GM23338 (cell line): ENCODE results near the gene GALE. TPM values are rescaled to one million over a fixed set of nuclear protein-coding genes. Genes with fewer than 3 reads are reported as not detected.

Experiments used
- ATAC-seq: fragments of 200-7000 bp; cut with Tn5 transposase; 3 replicates; pipeline ENCODE4 v1.9.1; 2020
- DNase-seq: peaks from one replicate; pipeline ENCODE4 v3.0.0-alpha.2; 2015; ENCODE audit warnings: low spot score
- H2AFZ ChIP-seq: fragments of 200-600 bp; sonication (generic); 2 replicates; pipeline ENCODE4 v1.8.0; 2016; ENCODE audit warnings: antibody characterized with exemption, mild to moderate bottlenecking, moderate library complexity
- H3F3A ChIP-seq: fragments of 200-600 bp; sonication (generic); replicated peaks from 2 replicates; pipeline ENCODE4 v1.8.0; 2017; ENCODE audit warnings: antibody characterized with exemption, mixed run types, low read depth
- H3K27ac ChIP-seq: fragments of 200-600 bp; sonication (generic); 2 replicates; pipeline ENCODE4 v1.6.1; 2016; ENCODE audit warnings: low read depth
- H3K27me3 ChIP-seq: fragments of 200-600 bp; sonication (generic); 2 replicates; pipeline ENCODE4 v1.8.0; 2016; ENCODE audit warnings: mild to moderate bottlenecking, mixed run types, moderate library complexity; ENCODE audit not compliant: insufficient read depth
- H3K36me3 ChIP-seq: fragments of 200-600 bp; sonication (generic); 2 replicates; pipeline ENCODE4 v1.8.0; 2016; ENCODE audit warnings: mild to moderate bottlenecking; ENCODE audit not compliant: insufficient read depth
- H3K4me1 ChIP-seq: fragments of 200-600 bp; sonication (generic); 2 replicates; pipeline ENCODE4 v1.8.0; 2016; ENCODE audit warnings: mild to moderate bottlenecking, moderate library complexity; ENCODE audit not compliant: insufficient read depth
- H3K4me2 ChIP-seq: fragments of 200-600 bp; sonication (generic); 2 replicates; pipeline ENCODE4 v1.7.1; 2017; ENCODE audit warnings: mixed run types
- H3K4me3 ChIP-seq: fragments of 200-600 bp; sonication (generic); 2 replicates; pipeline ENCODE4 v1.6.1; 2016; ENCODE audit warnings: mixed run types
- H3K79me2 ChIP-seq: fragments of 200-600 bp; sonication (generic); replicated peaks from 2 replicates; pipeline ENCODE4 v1.8.0; 2017; ENCODE audit warnings: mild to moderate bottlenecking; ENCODE audit not compliant: insufficient read depth
- H3K9me2 ChIP-seq: fragments of 200-600 bp; sonication (generic); 2 replicates; pipeline ENCODE4 v1.8.0; 2017; ENCODE audit not compliant: insufficient read depth
- H4K20me1 ChIP-seq: fragments of 200-600 bp; sonication (generic); replicated peaks from 2 replicates; pipeline ENCODE4 v1.8.0; 2017; ENCODE audit warnings: mild to moderate bottlenecking; ENCODE audit not compliant: insufficient read depth
- H3K27ac Mint-ChIP-seq: 2 replicates; pipeline ENCODE4 v1.8.0; 2020; ENCODE audit warnings: inconsistent platforms, mild to moderate bottlenecking, moderate library complexity, mixed read lengths
- H3K27me3 Mint-ChIP-seq: 3 replicates; pipeline ENCODE4 v1.8.0; 2022; ENCODE audit warnings: low read depth, mild to moderate bottlenecking, moderate library complexity, mixed read lengths, inconsistent platforms; ENCODE audit not compliant: insufficient read depth, poor library complexity
- H3K36me3 Mint-ChIP-seq: 3 replicates; pipeline ENCODE4 v1.8.0; 2021; ENCODE audit warnings: low read depth, mild to moderate bottlenecking, inconsistent platforms, moderate library complexity, mixed read lengths
- H3K4me1 Mint-ChIP-seq: 3 replicates; pipeline ENCODE4 v1.8.0; 2020; ENCODE audit warnings: mild to moderate bottlenecking, inconsistent platforms, mixed read lengths
- H3K4me3 Mint-ChIP-seq: 3 replicates; pipeline ENCODE4 v1.8.0; 2021; ENCODE audit warnings: moderate library complexity, mild to moderate bottlenecking, inconsistent platforms, mixed read lengths
- H3K9me3 Mint-ChIP-seq: 3 replicates; pipeline ENCODE4 v1.8.0; 2020; ENCODE audit warnings: moderate library complexity, mild to moderate bottlenecking, inconsistent platforms, mixed read lengths
- CREB1 ChIP-seq: fragments of 250-450 bp; sonication (Bioruptor Pico); IDR thresholded peaks from 2 replicates; pipeline ENCODE4 v1.5.0; 2020; ENCODE audit warnings: low read depth, mild to moderate bottlenecking, moderate library complexity
- EZH2 ChIP-seq: fragments of 200-600 bp; sonication (generic); IDR thresholded peaks from one replicate; pipeline ENCODE4 v1.8.0; 2017; ENCODE audit warnings: antibody characterized with exemption, mild to moderate bottlenecking, low read depth; ENCODE audit not compliant: unreplicated experiment
- JUNB ChIP-seq: IDR thresholded peaks from one replicate; pipeline ENCODE4 v1.6.1; 2016; ENCODE audit warnings: antibody characterized with exemption; ENCODE audit not compliant: unreplicated experiment
- NANOG ChIP-seq: IDR thresholded peaks from 2 replicates; pipeline ENCODE4 v1.6.1; 2016; ENCODE audit warnings: antibody characterized with exemption, borderline replicate concordance
- STAT1 ChIP-seq: IDR thresholded peaks from one replicate; pipeline ENCODE4 v1.6.1; 2016; ENCODE audit warnings: antibody characterized with exemption; ENCODE audit not compliant: unreplicated experiment
- ZNF114 ChIP-seq: fragments of 250-450 bp; sonication (Bioruptor Pico); IDR thresholded peaks from 2 replicates; pipeline ENCODE4 v1.5.0; 2020; ENCODE audit warnings: mild to moderate bottlenecking, moderate library complexity
- ZNF462 ChIP-seq: fragments of 250-450 bp; sonication (Bioruptor Pico); IDR thresholded peaks from 2 replicates; pipeline ENCODE4 v1.5.0; 2020; ENCODE audit warnings: mild to moderate bottlenecking, moderate library complexity
- polyA plus RNA-seq: library from polyadenylated mRNA; unstranded; fragments of >200 nt; fragmentation: Nextera tagmentation; extraction: Ambion mirVana; gene quantifications from 2 replicates; pipeline ENCODE4 v1.2.1, GENCODE V29; 2016
- total RNA-seq: library from RNA; depleted of rRNA; stranded (reverse); fragments of >200 nt; shearing (Covaris generic); gene quantifications from 2 replicates; pipeline ENCODE4 v1.2.3, GENCODE V29; 2014
- TF ChIP-seq, protein P1 (sequence below), 2 experiments: fragments of 200-600 bp in 1 of 2; sonication (generic) in 1 of 2; conservative IDR thresholded peaks; 2 replicates each; pipeline versions ENCODE4 v1.5.1 to v1.6.1; 2016 to 2017; ENCODE audit warnings: antibody characterized with exemption in 2 of 2, low read depth in 2 of 2, mild to moderate bottlenecking in 2 of 2, moderate library complexity in 1 of 2
- TF ChIP-seq, protein P2 (sequence below): IDR thresholded peaks from 2 replicates; pipeline ENCODE4 v1.6.1; 2016; ENCODE audit warnings: antibody characterized with exemption
- TF ChIP-seq, protein P3 (sequence below): IDR thresholded peaks from one replicate; pipeline ENCODE4 v1.6.1; 2018; ENCODE audit warnings: antibody characterized with exemption; ENCODE audit not compliant: unreplicated experiment

The GALE gene
- total and polyA plus RNA-seq, 2 experiments from 2014 or later, result 28.1 to 31.7 TPM

DNA sequence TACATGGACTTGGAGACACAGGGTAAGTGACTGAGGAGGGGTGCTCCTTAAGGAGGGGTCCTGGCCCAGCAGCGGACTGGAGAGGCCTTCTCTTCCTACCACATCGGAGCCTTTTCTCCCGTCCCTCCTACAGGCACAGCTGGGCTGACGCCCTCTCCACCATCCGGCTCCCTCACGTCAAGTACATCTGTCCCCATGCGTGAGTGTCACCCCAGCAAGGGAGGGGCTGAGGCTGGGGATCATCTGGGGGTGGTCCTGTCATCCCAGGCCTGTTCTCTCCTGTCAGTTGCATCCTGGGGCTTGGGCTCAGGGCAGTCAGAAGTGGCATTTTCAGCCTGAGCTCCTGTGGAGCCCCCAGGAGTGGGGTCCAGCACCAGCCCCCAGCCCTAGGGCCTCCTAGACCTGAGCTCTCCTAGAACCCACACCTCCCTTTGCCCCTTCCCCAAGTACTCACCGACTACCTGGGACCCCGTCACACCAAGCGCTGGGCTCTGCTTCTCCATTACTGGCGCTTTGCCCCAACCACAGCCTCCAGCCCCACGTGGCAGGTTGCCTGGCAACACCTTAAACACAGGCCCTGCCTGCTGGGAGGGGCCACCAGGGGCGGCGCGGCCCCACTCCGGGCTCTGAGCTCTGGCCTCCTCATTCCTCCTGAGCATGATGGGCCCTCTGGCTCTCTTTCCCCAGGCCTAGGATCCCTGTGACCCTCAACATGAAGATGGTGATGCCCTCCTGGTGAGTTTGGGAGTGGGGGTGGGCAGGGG is 7.4 kb downstream of the GALE start (continued):
- TF ChIP-seq ZNF114, result no peak
- TF ChIP-seq, protein P1, sequence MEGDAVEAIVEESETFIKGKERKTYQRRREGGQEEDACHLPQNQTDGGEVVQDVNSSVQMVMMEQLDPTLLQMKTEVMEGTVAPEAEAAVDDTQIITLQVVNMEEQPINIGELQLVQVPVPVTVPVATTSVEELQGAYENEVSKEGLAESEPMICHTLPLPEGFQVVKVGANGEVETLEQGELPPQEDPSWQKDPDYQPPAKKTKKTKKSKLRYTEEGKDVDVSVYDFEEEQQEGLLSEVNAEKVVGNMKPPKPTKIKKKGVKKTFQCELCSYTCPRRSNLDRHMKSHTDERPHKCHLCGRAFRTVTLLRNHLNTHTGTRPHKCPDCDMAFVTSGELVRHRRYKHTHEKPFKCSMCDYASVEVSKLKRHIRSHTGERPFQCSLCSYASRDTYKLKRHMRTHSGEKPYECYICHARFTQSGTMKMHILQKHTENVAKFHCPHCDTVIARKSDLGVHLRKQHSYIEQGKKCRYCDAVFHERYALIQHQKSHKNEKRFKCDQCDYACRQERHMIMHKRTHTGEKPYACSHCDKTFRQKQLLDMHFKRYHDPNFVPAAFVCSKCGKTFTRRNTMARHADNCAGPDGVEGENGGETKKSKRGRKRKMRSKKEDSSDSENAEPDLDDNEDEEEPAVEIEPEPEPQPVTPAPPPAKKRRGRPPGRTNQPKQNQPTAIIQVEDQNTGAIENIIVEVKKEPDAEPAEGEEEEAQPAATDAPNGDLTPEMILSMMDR (conservative IDR thresholded peaks at IDR 0.05; ENCODE audit: low read depth in 2 of 2), result no peak
- TF ChIP-seq, protein P2, sequence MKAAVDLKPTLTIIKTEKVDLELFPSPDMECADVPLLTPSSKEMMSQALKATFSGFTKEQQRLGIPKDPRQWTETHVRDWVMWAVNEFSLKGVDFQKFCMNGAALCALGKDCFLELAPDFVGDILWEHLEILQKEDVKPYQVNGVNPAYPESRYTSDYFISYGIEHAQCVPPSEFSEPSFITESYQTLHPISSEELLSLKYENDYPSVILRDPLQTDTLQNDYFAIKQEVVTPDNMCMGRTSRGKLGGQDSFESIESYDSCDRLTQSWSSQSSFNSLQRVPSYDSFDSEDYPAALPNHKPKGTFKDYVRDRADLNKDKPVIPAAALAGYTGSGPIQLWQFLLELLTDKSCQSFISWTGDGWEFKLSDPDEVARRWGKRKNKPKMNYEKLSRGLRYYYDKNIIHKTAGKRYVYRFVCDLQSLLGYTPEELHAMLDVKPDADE, result no peak
- no peak for TF ChIP-seq EZH2
- TF ChIP-seq NANOG, result no peak
- TF ChIP-seq, protein P3, sequence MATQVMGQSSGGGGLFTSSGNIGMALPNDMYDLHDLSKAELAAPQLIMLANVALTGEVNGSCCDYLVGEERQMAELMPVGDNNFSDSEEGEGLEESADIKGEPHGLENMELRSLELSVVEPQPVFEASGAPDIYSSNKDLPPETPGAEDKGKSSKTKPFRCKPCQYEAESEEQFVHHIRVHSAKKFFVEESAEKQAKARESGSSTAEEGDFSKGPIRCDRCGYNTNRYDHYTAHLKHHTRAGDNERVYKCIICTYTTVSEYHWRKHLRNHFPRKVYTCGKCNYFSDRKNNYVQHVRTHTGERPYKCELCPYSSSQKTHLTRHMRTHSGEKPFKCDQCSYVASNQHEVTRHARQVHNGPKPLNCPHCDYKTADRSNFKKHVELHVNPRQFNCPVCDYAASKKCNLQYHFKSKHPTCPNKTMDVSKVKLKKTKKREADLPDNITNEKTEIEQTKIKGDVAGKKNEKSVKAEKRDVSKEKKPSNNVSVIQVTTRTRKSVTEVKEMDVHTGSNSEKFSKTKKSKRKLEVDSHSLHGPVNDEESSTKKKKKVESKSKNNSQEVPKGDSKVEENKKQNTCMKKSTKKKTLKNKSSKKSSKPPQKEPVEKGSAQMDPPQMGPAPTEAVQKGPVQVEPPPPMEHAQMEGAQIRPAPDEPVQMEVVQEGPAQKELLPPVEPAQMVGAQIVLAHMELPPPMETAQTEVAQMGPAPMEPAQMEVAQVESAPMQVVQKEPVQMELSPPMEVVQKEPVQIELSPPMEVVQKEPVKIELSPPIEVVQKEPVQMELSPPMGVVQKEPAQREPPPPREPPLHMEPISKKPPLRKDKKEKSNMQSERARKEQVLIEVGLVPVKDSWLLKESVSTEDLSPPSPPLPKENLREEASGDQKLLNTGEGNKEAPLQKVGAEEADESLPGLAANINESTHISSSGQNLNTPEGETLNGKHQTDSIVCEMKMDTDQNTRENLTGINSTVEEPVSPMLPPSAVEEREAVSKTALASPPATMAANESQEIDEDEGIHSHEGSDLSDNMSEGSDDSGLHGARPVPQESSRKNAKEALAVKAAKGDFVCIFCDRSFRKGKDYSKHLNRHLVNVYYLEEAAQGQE, result no peak
- no peak for TF ChIP-seq STAT1
- no peak for TF ChIP-seq JUNB
- TF ChIP-seq CREB1 (CRISPR knock-in tag), result no peak

GRCh38 chr1:23792151-23792945 is 8.2 kb downstream of the GALE start:
- H3K4me3 Mint-ChIP-seq, result peak overlapping the region; percentile 98
- Histone ChIP-seq H3K79me2 (peaks cover 14% of the 10 kb centered on the region), H3F3A (0 out of 2 replicates have a peak, but pooled peaks cover 16% of the 10 kb centered on the region), H3K4me3 (peak overlapping the region; percentile 98), H3K36me3 (peaks cover 8% of the 10 kb centered on the region; the same call in 1 of the 2 replicates), H3K4me2 (peak overlapping the region; percentile 81), H4K20me1 (no peaks in the 10 kb centered on the region; the same call in 1 of the 2 replicates), H2AFZ (no peak overlapping the region), H3K27me3 (no peaks in the 10 kb centered on the region), H3K4me1 (peaks cover 7% of the 10 kb centered on the region; the same call in 1 of the 2 replicates), H3K9me2 (no peaks in the 10 kb centered on the region), H3K27ac (no peak overlapping the region)
- peaks cover 35% of the 10 kb centered on the region for H3K36me3 Mint-ChIP-seq
- no peaks in the 10 kb centered on the region for H3K9me3 Mint-ChIP-seq
- peaks cover 15% of the 10 kb centered on the region for H3K4me1 Mint-ChIP-seq
- H3K27ac Mint-ChIP-seq, result peak overlapping the region; percentile 90; the same call in 1 of the 2 replicates
- DNase-seq (peak; percentile 23), ATAC-seq (no peak; the same call in 2 of the 3 replicates)
- peaks cover 11% of the 10 kb centered on the region for H3K27me3 Mint-ChIP-seq
- TF ChIP-seq ZNF114 (no peak), ZNF462 (CRISPR knock-in tag) (no peak)
